ENCODE results near the gene ANXA6. TPM values are rescaled to one million over a fixed set of nuclear protein-coding genes. Genes with fewer than 3 reads are reported as not detected.

ANXA6 gene
- total RNA-seq, 4 donors from 2014 or later: 267 to 470 (median 382) TPM

DNA sequence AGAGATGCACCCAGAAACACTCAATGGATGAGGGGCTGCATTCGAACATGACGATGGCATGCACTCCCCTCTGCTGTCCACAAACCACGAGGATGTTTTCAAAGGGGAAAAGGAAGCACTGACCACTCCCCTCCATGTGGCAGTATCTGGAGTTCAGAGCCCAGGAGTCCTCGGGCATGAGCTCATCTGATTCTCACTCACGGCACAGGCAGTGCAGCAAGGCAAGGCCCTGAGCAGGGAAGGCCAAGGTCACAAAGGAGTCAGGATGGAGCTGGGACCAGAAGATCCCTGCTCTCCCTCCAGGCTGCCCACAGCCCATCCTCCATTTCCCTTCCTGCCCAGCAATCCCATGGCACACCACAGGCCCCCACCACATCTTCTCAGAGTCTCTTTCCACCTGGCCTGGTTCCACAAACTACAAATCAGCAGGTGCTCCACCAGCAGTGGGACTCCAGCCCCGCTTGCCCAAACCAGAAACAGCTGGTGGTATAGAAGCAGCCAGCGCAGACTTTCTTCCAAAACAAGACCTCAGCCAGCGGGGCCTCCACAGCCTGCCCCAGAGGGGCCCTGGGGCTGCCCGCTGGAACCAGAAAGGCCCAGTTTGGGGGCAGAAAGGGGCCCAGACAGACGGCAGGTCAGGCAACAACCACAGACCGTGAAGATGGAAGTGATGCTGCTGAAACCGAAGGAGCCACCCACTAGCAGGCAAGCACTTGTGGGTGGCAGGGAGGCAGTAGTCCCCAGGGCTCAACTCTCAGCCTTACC lies 89.0 kb downstream of the ANXA6 start:
- TF ChIP-seq, protein P1, sequence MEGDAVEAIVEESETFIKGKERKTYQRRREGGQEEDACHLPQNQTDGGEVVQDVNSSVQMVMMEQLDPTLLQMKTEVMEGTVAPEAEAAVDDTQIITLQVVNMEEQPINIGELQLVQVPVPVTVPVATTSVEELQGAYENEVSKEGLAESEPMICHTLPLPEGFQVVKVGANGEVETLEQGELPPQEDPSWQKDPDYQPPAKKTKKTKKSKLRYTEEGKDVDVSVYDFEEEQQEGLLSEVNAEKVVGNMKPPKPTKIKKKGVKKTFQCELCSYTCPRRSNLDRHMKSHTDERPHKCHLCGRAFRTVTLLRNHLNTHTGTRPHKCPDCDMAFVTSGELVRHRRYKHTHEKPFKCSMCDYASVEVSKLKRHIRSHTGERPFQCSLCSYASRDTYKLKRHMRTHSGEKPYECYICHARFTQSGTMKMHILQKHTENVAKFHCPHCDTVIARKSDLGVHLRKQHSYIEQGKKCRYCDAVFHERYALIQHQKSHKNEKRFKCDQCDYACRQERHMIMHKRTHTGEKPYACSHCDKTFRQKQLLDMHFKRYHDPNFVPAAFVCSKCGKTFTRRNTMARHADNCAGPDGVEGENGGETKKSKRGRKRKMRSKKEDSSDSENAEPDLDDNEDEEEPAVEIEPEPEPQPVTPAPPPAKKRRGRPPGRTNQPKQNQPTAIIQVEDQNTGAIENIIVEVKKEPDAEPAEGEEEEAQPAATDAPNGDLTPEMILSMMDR (IDR thresholded peaks at IDR 0.05; ENCODE audit: low read depth): no peak

DNA sequence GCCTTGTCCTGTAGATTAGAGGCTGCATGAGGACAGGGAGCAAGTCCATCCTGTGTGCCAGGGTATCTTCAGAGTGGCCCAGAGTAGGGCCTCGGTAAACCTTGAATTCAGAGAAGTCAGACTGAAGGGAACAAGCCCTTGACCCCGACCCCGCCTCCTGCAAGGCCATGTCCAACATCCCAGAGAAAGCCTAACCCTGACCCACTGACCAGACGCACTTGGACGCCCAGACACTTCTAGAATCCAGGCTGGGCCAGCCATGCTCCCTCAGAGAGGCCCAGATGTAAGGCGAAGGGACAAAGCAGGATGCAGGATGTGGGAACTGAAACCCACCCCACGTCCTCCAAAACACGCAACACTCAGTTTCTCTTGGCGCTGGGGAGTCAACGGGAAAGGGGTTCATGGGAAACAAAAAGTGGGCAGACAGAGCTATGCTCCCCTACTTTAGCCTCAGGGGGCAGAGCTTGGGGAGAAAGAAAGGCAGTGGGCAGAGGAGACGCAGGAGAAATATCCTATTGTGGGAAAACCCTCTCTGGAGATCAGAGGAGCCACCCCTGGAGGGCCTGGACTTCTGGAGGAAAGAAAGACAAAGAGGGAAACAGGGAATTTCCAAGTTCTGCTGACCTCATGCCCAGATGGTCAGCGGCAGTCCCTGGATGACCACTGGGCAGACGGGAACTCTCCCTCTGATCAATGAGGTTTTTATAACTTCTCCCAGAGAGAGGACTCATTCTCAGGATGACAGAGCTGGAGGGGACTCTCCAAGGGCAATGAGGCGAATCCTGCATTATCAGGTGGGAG lies 89.7 kb downstream of the ANXA6 start:
- TF ChIP-seq, protein P1 (IDR thresholded peaks at IDR 0.05; ENCODE audit: low read depth): no peak

DNA sequence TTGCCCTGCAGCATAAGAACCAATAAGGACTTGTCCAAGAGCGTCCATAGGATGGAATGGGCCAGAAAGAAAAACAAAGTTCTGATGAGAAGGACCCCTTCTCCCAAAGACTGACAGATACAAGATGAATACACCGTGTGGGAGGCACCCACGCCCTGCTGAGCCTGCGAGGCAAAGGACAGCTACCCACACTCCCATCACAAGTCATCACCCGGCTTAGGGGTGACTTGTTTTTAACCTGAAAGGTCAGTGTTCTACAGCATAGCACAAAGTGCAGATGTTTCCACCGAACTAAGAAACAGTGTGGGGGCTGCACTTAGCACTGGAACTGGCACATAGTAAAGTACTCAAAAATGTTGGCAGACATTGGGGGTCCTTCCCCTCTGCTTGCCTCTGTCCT lies 90.7 kb downstream of the ANXA6 start:
- TF ChIP-seq, protein P1 (IDR thresholded peaks at IDR 0.05; ENCODE audit: low read depth): no peak

GRCh38 chr5:151065609-151066008 lies 92.0 kb downstream of the ANXA6 start:
- TF ChIP-seq, protein P1 (IDR thresholded peaks at IDR 0.05; ENCODE audit: low read depth): no peak

GRCh38 chr5:151064916-151065499 lies 92.6 kb downstream of the ANXA6 start:
- TF ChIP-seq, protein P1 (IDR thresholded peaks at IDR 0.05; ENCODE audit: low read depth): no peak

GRCh38 chr5:151063142-151063989 lies 94.2 kb downstream of the ANXA6 start:
- TF ChIP-seq, protein P1 (IDR thresholded peaks at IDR 0.05; ENCODE audit: low read depth): no peak

Data from subcutaneous adipose tissue (tissue), 4 donors.